ENCODE measurements around the gene SH3TC2. TPM values are rescaled to one million over a fixed set of nuclear protein-coding genes. Genes with fewer than 3 reads are reported as not detected.
A peak's percentile ranks its signal among the peaks of the same experiment; 100 is the strongest.

Gene SH3TC2
- total RNA-seq, 6 experiments from 2014 or later = 9.3 to 12.9 (median 10.7) TPM

- TF ChIP-seq CTCF (IDR thresholded peaks at IDR 0.05) = peak; percentile 98
- peaks cover 2% of the 10 kb centered on the region; the same call in 1 of the 2 replicates for H3K27me3 Mint-ChIP-seq (ENCODE audit: insufficient read depth)
- no peaks in the 10 kb centered on the region for H3K9me3 Mint-ChIP-seq
- H3K4me3 Mint-ChIP-seq = no peak overlapping the region
- peaks cover 5% of the 10 kb centered on the region; the same call in 1 of the 2 replicates for H3K36me3 Mint-ChIP-seq (ENCODE audit: low read depth)
- peaks cover 43% of the 10 kb centered on the region for H3K4me1 Mint-ChIP-seq (ENCODE audit: low read depth)
- no peak for DNase-seq
- no peak overlapping the region for H3K27ac Mint-ChIP-seq
These were observed 105.2 kb downstream of the SH3TC2 start for GRCh38 chr5:148957591-148958202.

- peaks cover 2% of the 10 kb centered on the region; the same call in 1 of the 2 replicates for H3K27me3 Mint-ChIP-seq (ENCODE audit: insufficient read depth)
- peaks cover 5% of the 10 kb centered on the region; the same call in 1 of the 2 replicates for H3K36me3 Mint-ChIP-seq (ENCODE audit: low read depth)
- no peak for DNase-seq
- no peaks in the 10 kb centered on the region for H3K9me3 Mint-ChIP-seq
- peaks cover 34% of the 10 kb centered on the region for H3K4me1 Mint-ChIP-seq (ENCODE audit: low read depth)
- no peak for TF ChIP-seq CTCF (IDR thresholded peaks at IDR 0.05)
- no peak overlapping the region for H3K27ac Mint-ChIP-seq
- H3K4me3 Mint-ChIP-seq = no peak overlapping the region
These were observed 106.1 kb downstream of the SH3TC2 start for GRCh38 chr5:148956477-148957385.

Small RNAs within 50 kb of the gene (microRNA-seq; reads per million reads assigned to microRNA genes)
- gene MIR584 = 363 reads per million, percentile 63 among the genes with 10 or more reads in this experiment

Other genes with a start within 250 kb of the SH3TC2 start
- 1 to 10 TPM; 2.0 to 4.0 (median 3.7) TPM for gene ADRB2, start 236.5 kb downstream of the SH3TC2 start, total RNA-seq (2021; fragmentation: NEBNext Ultra II Directional; extraction: Animal tissue kit (Norgen Biotek cat#: 25700))
- gene ABLIM3, start 78.4 kb upstream of the SH3TC2 start, total RNA-seq (2021; fragmentation: NEBNext Ultra II Directional; extraction: Animal tissue kit (Norgen Biotek cat#: 25700)) = 10 to 100 TPM; 29.3 to 54.1 (median 48.3) TPM
- gene AFAP1L1, start 208.8 kb upstream of the SH3TC2 start, total RNA-seq (2021; fragmentation: NEBNext Ultra II Directional; extraction: Animal tissue kit (Norgen Biotek cat#: 25700)) = 1 to 10 TPM; 3.2 to 7.5 (median 5.4) TPM

All from HFFc6 (cell line).